ENCODE data around the gene NRXN3.

DNA sequence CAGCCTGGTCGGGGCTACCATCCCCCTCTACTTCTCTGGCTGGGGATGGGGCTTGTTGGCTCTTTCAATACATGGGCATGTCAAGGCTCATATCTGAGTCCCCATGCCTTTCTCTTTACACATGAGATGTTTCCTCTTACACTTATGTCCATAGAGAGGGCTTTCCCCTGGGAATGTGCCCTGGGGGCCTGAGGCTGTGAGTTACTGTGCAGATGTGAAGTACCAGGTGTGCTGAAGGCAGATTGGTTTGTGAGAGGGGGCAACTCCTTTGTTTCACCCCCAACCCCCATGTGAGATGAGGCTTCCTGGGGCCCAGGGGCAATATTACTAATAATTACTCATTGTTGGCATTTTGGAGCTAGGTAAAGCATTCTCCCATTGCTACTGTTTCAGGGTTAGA lies 32.8 kb downstream of the NRXN3 start:
- TF ChIP-seq, protein P1, sequence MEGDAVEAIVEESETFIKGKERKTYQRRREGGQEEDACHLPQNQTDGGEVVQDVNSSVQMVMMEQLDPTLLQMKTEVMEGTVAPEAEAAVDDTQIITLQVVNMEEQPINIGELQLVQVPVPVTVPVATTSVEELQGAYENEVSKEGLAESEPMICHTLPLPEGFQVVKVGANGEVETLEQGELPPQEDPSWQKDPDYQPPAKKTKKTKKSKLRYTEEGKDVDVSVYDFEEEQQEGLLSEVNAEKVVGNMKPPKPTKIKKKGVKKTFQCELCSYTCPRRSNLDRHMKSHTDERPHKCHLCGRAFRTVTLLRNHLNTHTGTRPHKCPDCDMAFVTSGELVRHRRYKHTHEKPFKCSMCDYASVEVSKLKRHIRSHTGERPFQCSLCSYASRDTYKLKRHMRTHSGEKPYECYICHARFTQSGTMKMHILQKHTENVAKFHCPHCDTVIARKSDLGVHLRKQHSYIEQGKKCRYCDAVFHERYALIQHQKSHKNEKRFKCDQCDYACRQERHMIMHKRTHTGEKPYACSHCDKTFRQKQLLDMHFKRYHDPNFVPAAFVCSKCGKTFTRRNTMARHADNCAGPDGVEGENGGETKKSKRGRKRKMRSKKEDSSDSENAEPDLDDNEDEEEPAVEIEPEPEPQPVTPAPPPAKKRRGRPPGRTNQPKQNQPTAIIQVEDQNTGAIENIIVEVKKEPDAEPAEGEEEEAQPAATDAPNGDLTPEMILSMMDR (conservative IDR thresholded peaks at IDR 0.05 in 1 of 2, IDR thresholded peaks at IDR 0.05 in 1 of 2; ENCODE audit: extremely low read depth in 1 of 2, insufficient read depth in 1 of 2, low read depth in 1 of 2, low read length in 2 of 2), result no peak
- no peak for TF ChIP-seq EZH2 (IDR thresholded peaks at IDR 0.05; ENCODE audit: borderline replicate concordance, low read length)

Data from mammary epithelial cell (primary cell).